ENCODE results near the gene SEC24B. TPM values are rescaled to one million over a fixed set of nuclear protein-coding genes. Genes with fewer than 3 reads are reported as not detected.

Gene SEC24B
- total RNA-seq, 4 donors from 2014 or later: 26.0 to 45.2 (median 37.3) TPM

GRCh38 chr4:109424093-109424841 lies 9.3 kb upstream of the SEC24B start:
- DNase-seq (ENCODE audit: low spot score in 2 of 2): no peak
- TF ChIP-seq POLR2A (IDR thresholded peaks at IDR 0.05): no peak
- TF ChIP-seq CTCF (IDR thresholded peaks at IDR 0.05): no peak
- 88% methylated on average over 19 of the region's 19 CpGs for whole genome bisulfite sequencing, 2 donors
- H3K4me3 ChIP-seq (ENCODE audit: low read depth, poor library complexity, severe bottlenecking): no peak overlapping the region
- intact Hi-C loops (cut with DNase I; ENCODE audit: low total_unique reads): no loop called here

DNA sequence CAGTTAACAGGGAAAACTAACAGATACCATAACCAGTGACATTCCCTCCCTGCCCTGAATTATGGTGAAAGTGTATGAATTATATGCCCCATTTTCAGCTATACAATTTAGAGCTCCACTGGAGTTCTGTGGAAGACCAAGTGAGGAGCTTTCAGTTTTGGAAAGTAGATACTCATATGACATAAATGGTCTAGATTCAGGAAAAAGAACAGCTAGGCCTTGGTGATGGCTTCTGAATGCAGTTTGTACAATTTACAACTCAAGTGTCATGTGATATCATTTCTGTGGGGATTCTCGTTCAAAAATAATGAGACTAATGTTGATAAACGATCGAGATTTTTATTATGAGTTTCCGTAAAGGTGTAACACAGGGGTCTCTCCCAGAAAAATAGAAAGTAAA lies 8.2 kb upstream of the SEC24B start:
- 90 to 94% methylated on average over 4 of the region's 4 CpGs for WGBS, 2 donors
- no peak overlapping the region for H3K4me3 ChIP-seq (ENCODE audit: low read depth, poor library complexity, severe bottlenecking)
- TF ChIP-seq POLR2A (IDR thresholded peaks at IDR 0.05): no peak
- no peak for TF ChIP-seq CTCF (IDR thresholded peaks at IDR 0.05)
- no peak for DNase-seq (ENCODE audit: low spot score in 2 of 2)
- intact Hi-C loops (cut with DNase I; ENCODE audit: low total_unique reads): loop anchor here (5.0 kb wide), 1 partner anchor 552 kb away; no protein-coding TSS in a partner anchor

GRCh38 chr4:109429545-109429944 lies 4.1 kb upstream of the SEC24B start:
- intact Hi-C loops (cut with DNase I; ENCODE audit: low total_unique reads): loop anchor here (5.0 kb wide), 1 partner anchor 548 kb away; no protein-coding TSS in a partner anchor
- DNase-seq (ENCODE audit: low spot score in 2 of 2): no peak
- no peak for TF ChIP-seq CTCF (IDR thresholded peaks at IDR 0.05)
- TF ChIP-seq POLR2A (IDR thresholded peaks at IDR 0.05): no peak
- no peak overlapping the region for H3K4me3 ChIP-seq (ENCODE audit: low read depth, poor library complexity, severe bottlenecking)
- WGBS, 2 donors: 83 to 84% methylated on average over 1 of the region's 1 CpG

GRCh38 chr4:109432203-109432602 lies 1.4 kb upstream of the SEC24B start:
- no peak overlapping the region for H3K4me3 ChIP-seq (ENCODE audit: low read depth, poor library complexity, severe bottlenecking)
- 25 to 52% methylated on average over 1 of the region's 1 CpG for WGBS, 2 donors
- intact Hi-C loops (cut with DNase I; ENCODE audit: low total_unique reads): loop anchor here (10.0 kb wide), 1 partner anchor 383 kb away; the partner anchor contains the start of gene GAR1
- no peak for TF ChIP-seq POLR2A (IDR thresholded peaks at IDR 0.05)
- TF ChIP-seq CTCF (IDR thresholded peaks at IDR 0.05): no peak
- DNase-seq (ENCODE audit: low spot score in 2 of 2): no peak

DNA sequence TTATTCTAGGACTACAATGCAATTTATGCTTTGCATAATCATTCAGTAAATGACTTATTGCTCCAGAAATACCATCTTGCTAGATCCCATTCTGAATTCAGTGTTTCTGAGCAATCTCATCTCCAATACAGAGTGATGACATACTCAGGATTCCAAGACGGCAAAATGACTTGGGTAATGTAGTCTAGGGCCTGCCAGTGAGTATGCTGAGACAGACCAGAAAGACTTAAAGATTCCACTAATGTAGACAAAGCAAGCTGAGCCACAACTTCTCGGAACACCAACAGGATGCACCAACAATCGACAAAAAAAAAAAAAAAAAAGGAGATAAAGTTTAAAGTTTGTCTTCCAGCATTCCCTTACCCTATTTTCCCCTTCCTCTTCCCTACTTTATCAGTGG lies 919 bp upstream of the SEC24B start:
- intact Hi-C loops (cut with DNase I; ENCODE audit: low total_unique reads): loop anchor here (10.0 kb wide), 1 partner anchor 382 kb away; the partner anchor contains the start of gene GAR1
- WGBS, 2 donors: 4 to 18% methylated on average over 3 of the region's 3 CpGs

More for the DNA sequence above, 919 bp upstream of the SEC24B start:
- TF ChIP-seq CTCF (IDR thresholded peaks at IDR 0.05) (no peak), POLR2A (IDR thresholded peaks at IDR 0.05) (no peak)
- DNase-seq (ENCODE audit: low spot score in 2 of 2): no peak
- H3K4me3 ChIP-seq (ENCODE audit: low read depth, poor library complexity, severe bottlenecking): peak overlapping the region; percentile 70
